HepG2 (cell line): Measurements from ENCODE around the gene NFATC4. TPM values are rescaled to one million over a fixed set of nuclear protein-coding genes. Genes with fewer than 3 reads are reported as not detected.

ENCODE experiments used
- ATF7 ChIP-seq, 2 experiments: fragments of 450-650 bp in 1 of 2; sonication (generic) in 1 of 2; formaldehyde crosslinking in 1 of 2; IDR thresholded peaks; 2 replicates each; pipeline versions ENCODE4 v1.4.0 to v1.6.1; 2016 to 2020; ENCODE audit warnings: antibody characterized with exemption in 1 of 2, mild to moderate bottlenecking in 1 of 2, missing genetic modification reagents in 1 of 2
- ATRX ChIP-seq: sonication (generic); formaldehyde crosslinking; IDR thresholded peaks from 2 replicates; pipeline ENCODE4 v1.4.0; 2020; ENCODE audit warnings: missing genetic modification reagents, borderline replicate concordance
- DMAP1 ChIP-seq: IDR thresholded peaks from 2 replicates; pipeline ENCODE4 v1.6.1; 2016
- EEA1 ChIP-seq: sonication (generic); formaldehyde crosslinking; IDR thresholded peaks from 2 replicates; pipeline ENCODE4 v1.5.1; 2020; ENCODE audit warnings: mild to moderate bottlenecking, missing genetic modification reagents, borderline replicate concordance
- FOXP1 ChIP-seq, 2 experiments: fragments of 450-650 bp in 1 of 2; IDR thresholded peaks; 2 replicates each; pipeline ENCODE4 v1.6.1; 2017 to 2018; ENCODE audit warnings: antibody characterized with exemption in 1 of 2
- HCFC1 ChIP-seq: fragments of 150-350 bp; IDR thresholded peaks from 2 replicates; pipeline ENCODE4 v1.6.1; 2014; ENCODE audit warnings: low read depth, low read length
- HDAC6 ChIP-seq: fragments of 200-600 bp; sonication (generic); IDR thresholded peaks from 2 replicates; pipeline ENCODE4 v1.7.0; 2017; ENCODE audit warnings: mild to moderate bottlenecking, antibody characterized with exemption, low read length, low read depth
- IKZF4 ChIP-seq: sonication (generic); formaldehyde crosslinking; IDR thresholded peaks from 2 replicates; pipeline ENCODE4 v1.5.1; 2020; ENCODE audit warnings: borderline replicate concordance, mild to moderate bottlenecking, low read depth, missing genetic modification reagents; ENCODE audit errors: not compliant biosample characterization
- KLF11 ChIP-seq: IDR thresholded peaks from 2 replicates; pipeline ENCODE4 v1.6.1; 2016; ENCODE audit warnings: missing compliant biosample characterization
- KLF15 ChIP-seq: sonication (generic); formaldehyde crosslinking; IDR thresholded peaks from 2 replicates; pipeline ENCODE4 v1.8.1; 2023; ENCODE audit warnings: borderline replicate concordance, mild to moderate bottlenecking, inconsistent platforms, missing genetic modification reagents, mixed read lengths
- NR3C1 ChIP-seq: sonication (generic); formaldehyde crosslinking; IDR thresholded peaks from 2 replicates; pipeline ENCODE4 v1.4.0; 2020; ENCODE audit warnings: missing genetic modification reagents
- PPARG ChIP-seq: conservative IDR thresholded peaks from 2 replicates; pipeline ENCODE4 v1.6.1; 2016; ENCODE audit warnings: missing biosample characterization, missing genetic modification reagents
- RXRA ChIP-seq: sonication (generic); formaldehyde crosslinking; IDR thresholded peaks from 2 replicates; pipeline ENCODE4 v1.5.1; 2020; ENCODE audit warnings: missing genetic modification reagents
- SALL2 ChIP-seq: sonication (generic); formaldehyde crosslinking; IDR thresholded peaks from 2 replicates; pipeline ENCODE4 v1.8.1; 2023; ENCODE audit warnings: mild to moderate bottlenecking, missing genetic modification reagents, inconsistent platforms
- SIN3A ChIP-seq: IDR thresholded peaks from 2 replicates; pipeline ENCODE4 v1.6.1; 2011; ENCODE audit warnings: low read depth, mild to moderate bottlenecking, control low read depth, low read length, borderline replicate concordance
- SOX13 ChIP-seq, 3 experiments: fragments of 450-650 bp in 1 of 3; sonication (generic) in 1 of 3; formaldehyde crosslinking in 1 of 3; IDR thresholded peaks in 2 of 3; conservative IDR thresholded peaks in 1 of 3; 2 replicates each; pipeline versions ENCODE4 v1.5.0 to v1.6.1; 2016 to 2020; ENCODE audit warnings: antibody characterized with exemption in 1 of 3, mild to moderate bottlenecking in 1 of 3, missing compliant biosample characterization in 1 of 3, missing genetic modification reagents in 1 of 3, moderate library complexity in 1 of 3
- ZBTB7B ChIP-seq: sonication (generic); formaldehyde crosslinking; IDR thresholded peaks from 2 replicates; pipeline ENCODE4 v1.4.0; 2020; ENCODE audit warnings: missing genetic modification reagents
- ZKSCAN1 ChIP-seq: fragments of 150-350 bp; IDR thresholded peaks from 2 replicates; pipeline ENCODE4 v1.6.1; 2014; ENCODE audit warnings: low read length
- ZNF10 ChIP-seq: sonication (generic); formaldehyde crosslinking; IDR thresholded peaks from 2 replicates; pipeline ENCODE4 v1.4.0; 2020; ENCODE audit warnings: mild to moderate bottlenecking, low read depth, missing genetic modification reagents, borderline replicate concordance
- ZNF124 ChIP-seq: sonication (generic); formaldehyde crosslinking; IDR thresholded peaks from 2 replicates; pipeline ENCODE4 v1.4.0; 2020; ENCODE audit warnings: missing genetic modification reagents
- ZNF446 ChIP-seq: sonication (generic); formaldehyde crosslinking; IDR thresholded peaks from 2 replicates; pipeline ENCODE4 v1.5.0; 2020; ENCODE audit warnings: mild to moderate bottlenecking, missing genetic modification reagents
- ZNF747 ChIP-seq: sonication (generic); formaldehyde crosslinking; IDR thresholded peaks from 2 replicates; pipeline ENCODE4 v1.8.1; 2023; ENCODE audit warnings: missing genetic modification reagents, mild to moderate bottlenecking, borderline replicate concordance
- ZNF749 ChIP-seq: sonication (generic); formaldehyde crosslinking; IDR thresholded peaks from 2 replicates; pipeline ENCODE4 v1.8.0; 2022; ENCODE audit warnings: mild to moderate bottlenecking, missing genetic modification reagents, moderate library complexity, borderline replicate concordance
- ZNF781 ChIP-seq: sonication (generic); formaldehyde crosslinking; IDR thresholded peaks from 2 replicates; pipeline ENCODE4 v1.5.1; 2020; ENCODE audit warnings: borderline replicate concordance, mild to moderate bottlenecking, missing genetic modification reagents; ENCODE audit errors: not compliant biosample characterization
- ZNF83 ChIP-seq: sonication (generic); formaldehyde crosslinking; IDR thresholded peaks from 2 replicates; pipeline ENCODE4 v1.4.0; 2020; ENCODE audit warnings: missing genetic modification reagents, mild to moderate bottlenecking, borderline replicate concordance
- polyA plus RNA-seq, 8 experiments: library from polyadenylated mRNA; depleted of rRNA in 3 of 8; stranded (reverse) in 7 of 8; unstranded in 1 of 8; fragments of >200 nt; fragmentation: Illumina TruSeq in 4 of 8; extraction: Trizol in 4 of 8; gene quantifications; 2 replicates each; pipeline versions ENCODE4 v1.2.1 to v1.2.3, GENCODE V29; 2011 to 2016; ENCODE audit warnings: low read depth in 4 of 8, missing spikeins in 1 of 8, mixed read lengths in 1 of 8; ENCODE audit not compliant: insufficient read depth in 1 of 8
- total RNA-seq, 5 experiments: library from RNA; depleted of rRNA; stranded (reverse); fragments of >200 nt; fragmentation: Illumina TruSeq; extraction: Trizol; gene quantifications; 2 replicates each; pipeline ENCODE4 v1.2.3, GENCODE V29; 2016; ENCODE audit warnings: low read depth in 1 of 5
- TF ChIP-seq, protein P1 (sequence below): sonication (generic); formaldehyde crosslinking; IDR thresholded peaks from 2 replicates; pipeline ENCODE4 v1.4.0; 2020; ENCODE audit warnings: missing genetic modification reagents
- TF ChIP-seq, protein P2 (sequence below): sonication (generic); formaldehyde crosslinking; IDR thresholded peaks from 2 replicates; pipeline ENCODE4 v1.8.0; 2022; ENCODE audit warnings: mild to moderate bottlenecking, missing genetic modification reagents, moderate library complexity

NFATC4 gene
- total and polyA plus RNA-seq, 2 of the 13 experiments (the other 11 are each of a cell fraction or from before 2014, with no cell fraction given), result 0.04 to 0.15 TPM

DNA sequence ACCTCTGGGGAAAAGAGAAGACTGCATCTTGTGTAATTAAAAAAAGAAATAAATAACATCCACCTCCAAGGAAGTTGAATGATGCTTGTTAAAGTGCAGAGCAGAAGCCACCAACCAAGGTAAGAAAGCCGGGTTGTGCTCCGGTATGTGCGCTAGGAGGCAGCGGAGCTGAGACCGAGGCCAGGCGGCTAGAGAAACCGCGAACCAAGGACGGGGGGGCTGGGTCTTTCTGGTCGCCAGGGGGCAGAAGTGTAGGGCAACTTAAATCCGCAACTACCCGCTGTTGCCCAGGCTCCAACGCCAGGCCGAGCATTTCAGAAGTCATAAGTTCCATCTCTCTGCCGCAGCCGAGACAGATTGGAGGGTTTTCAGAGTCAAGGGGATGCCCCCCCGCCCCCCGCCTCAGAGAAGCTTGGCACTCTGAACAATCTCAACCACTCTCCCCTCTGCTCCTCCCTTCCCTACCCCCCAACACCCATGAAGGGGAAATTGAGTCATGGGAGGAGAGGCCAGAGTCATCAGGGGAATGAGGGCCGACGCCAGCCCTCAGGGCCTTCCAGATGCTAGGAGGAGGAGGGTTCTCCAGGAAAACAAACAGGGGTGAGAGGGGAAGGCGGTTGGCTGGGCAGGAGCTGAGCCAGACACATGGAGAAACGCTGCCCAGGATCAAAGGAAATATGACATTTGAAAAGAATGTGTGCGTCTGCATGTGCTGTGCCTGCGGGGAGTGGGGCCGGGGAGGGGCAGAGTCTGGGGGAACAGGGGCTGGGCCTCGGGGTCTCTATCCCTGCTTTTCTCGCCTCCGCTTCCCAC is 2.2 kb upstream of the NFATC4 start (continued):
- no peak for TF ChIP-seq NR3C1 (CRISPR knock-in tag)
- TF ChIP-seq, protein P1, sequence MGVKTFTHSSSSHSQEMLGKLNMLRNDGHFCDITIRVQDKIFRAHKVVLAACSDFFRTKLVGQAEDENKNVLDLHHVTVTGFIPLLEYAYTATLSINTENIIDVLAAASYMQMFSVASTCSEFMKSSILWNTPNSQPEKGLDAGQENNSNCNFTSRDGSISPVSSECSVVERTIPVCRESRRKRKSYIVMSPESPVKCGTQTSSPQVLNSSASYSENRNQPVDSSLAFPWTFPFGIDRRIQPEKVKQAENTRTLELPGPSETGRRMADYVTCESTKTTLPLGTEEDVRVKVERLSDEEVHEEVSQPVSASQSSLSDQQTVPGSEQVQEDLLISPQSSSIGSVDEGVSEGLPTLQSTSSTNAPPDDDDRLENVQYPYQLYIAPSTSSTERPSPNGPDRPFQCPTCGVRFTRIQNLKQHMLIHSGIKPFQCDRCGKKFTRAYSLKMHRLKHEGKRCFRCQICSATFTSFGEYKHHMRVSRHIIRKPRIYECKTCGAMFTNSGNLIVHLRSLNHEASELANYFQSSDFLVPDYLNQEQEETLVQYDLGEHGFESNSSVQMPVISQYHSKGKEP, result no peak
- TF ChIP-seq ZNF781 (CRISPR knock-in tag), result peak; percentile 24
- TF ChIP-seq ZNF10 (CRISPR knock-in tag), result no peak
- TF ChIP-seq KLF15 (CRISPR knock-in tag), result no peak
- no peak; the same call in 1 of the 2 replicates for TF ChIP-seq ZNF83 (CRISPR knock-in tag)
- TF ChIP-seq, protein P2, sequence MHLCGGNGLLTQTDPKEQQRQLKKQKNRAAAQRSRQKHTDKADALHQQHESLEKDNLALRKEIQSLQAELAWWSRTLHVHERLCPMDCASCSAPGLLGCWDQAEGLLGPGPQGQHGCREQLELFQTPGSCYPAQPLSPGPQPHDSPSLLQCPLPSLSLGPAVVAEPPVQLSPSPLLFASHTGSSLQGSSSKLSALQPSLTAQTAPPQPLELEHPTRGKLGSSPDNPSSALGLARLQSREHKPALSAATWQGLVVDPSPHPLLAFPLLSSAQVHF (CRISPR knock-in tag), result no peak
- TF ChIP-seq ATRX (CRISPR knock-in tag), result no peak
- TF ChIP-seq SIN3A, result no peak
- TF ChIP-seq ZNF747 (CRISPR knock-in tag), result no peak; the same call in 1 of the 2 replicates
- TF ChIP-seq KLF11 (CRISPR knock-in tag), result no peak
- TF ChIP-seq HCFC1, result 0 out of 2 replicates have a peak, but pooled peaks have one; percentile 15
- no peak for TF ChIP-seq SOX13 (IDR thresholded peaks at IDR 0.05)
- TF ChIP-seq SOX13 (CRISPR knock-in tag; conservative IDR thresholded peaks at IDR 0.05 in 1 of 2, IDR thresholded peaks at IDR 0.05 in 1 of 2), result peak in 1 of 2 experiments; percentile 23; a peak in 2 of 4 replicates
- no peak for TF ChIP-seq ZNF749 (CRISPR knock-in tag)
- TF ChIP-seq ZNF446 (CRISPR knock-in tag), result peak; percentile 9; the same call in 1 of the 2 replicates
- TF ChIP-seq SALL2 (CRISPR knock-in tag), result peak; percentile 89
- no peak for TF ChIP-seq ATF7 (IDR thresholded peaks at IDR 0.05)
- no peak for TF ChIP-seq ATF7 (CRISPR knock-in tag; IDR thresholded peaks at IDR 0.05)
- TF ChIP-seq ZNF124 (CRISPR knock-in tag), result peak; percentile 89
- peak; percentile 94; the same call in 1 of the 2 replicates for TF ChIP-seq EEA1 (CRISPR knock-in tag)
- peak; percentile 40; the same call in 1 of the 2 replicates for TF ChIP-seq PPARG (CRISPR knock-in tag)
- TF ChIP-seq FOXP1 (IDR thresholded peaks at IDR 0.05), result no peak
- TF ChIP-seq FOXP1 (CRISPR knock-in tag; IDR thresholded peaks at IDR 0.05), result peak; percentile 27; the same call in 1 of the 2 replicates
- TF ChIP-seq IKZF4, result peak; percentile 72
- 0 out of 2 replicates have a peak, but pooled peaks have one; percentile 25 for TF ChIP-seq DMAP1 (CRISPR knock-in tag)
- no peak for TF ChIP-seq HDAC6
- TF ChIP-seq ZKSCAN1, result no peak
- TF ChIP-seq ZBTB7B (CRISPR knock-in tag), result peak; percentile 98
- TF ChIP-seq RXRA (CRISPR knock-in tag), result peak; percentile 74
